ENCODE measurements around the gene CMTM1.

CMTM1 gene

GRCh38 chr16:66548068-66548467 lies 18.2 kb upstream of the CMTM1 start:
- no peak for TF ChIP-seq CTCF (conservative IDR thresholded peaks at IDR 0.05; ENCODE audit: low read depth, low read length)
- no peak overlapping the region for H3K4me3 ChIP-seq (ENCODE audit: low read length)

GRCh38 chr16:66548868-66549267 lies 17.4 kb upstream of the CMTM1 start:
- no peak for DNase-seq (ENCODE audit: low read depth)
- H3K4me3 ChIP-seq (ENCODE audit: low read length): peak overlapping the region; percentile 70
- TF ChIP-seq CTCF (conservative IDR thresholded peaks at IDR 0.05; ENCODE audit: low read depth, low read length): no peak

More at GRCh38 chr16:66548068-66548467, 18.2 kb upstream of the CMTM1 start:
- DNase-seq (ENCODE audit: low read depth): no peak

- DNase-seq (ENCODE audit: low read depth): no peak
- H3K4me3 ChIP-seq (ENCODE audit: low read length): peak within 1 kb of the TSS; percentile 70
- peak; percentile 31 for TF ChIP-seq CTCF (conservative IDR thresholded peaks at IDR 0.05; ENCODE audit: low read depth, low read length)
These were observed 16.7 kb upstream of the CMTM1 start, which contains the start of gene TK2 for GRCh38 chr16:66549284-66550131. Gene TK2 (minus strand): TSS chr16:66550122. CDS start chr16:66550061, 61 bp downstream.

GRCh38 chr16:66551348-66551759 lies 14.9 kb upstream of the CMTM1 start:
- H3K4me3 ChIP-seq (ENCODE audit: low read length): no peak overlapping the region
- peak; percentile 36 for TF ChIP-seq CTCF (conservative IDR thresholded peaks at IDR 0.05; ENCODE audit: low read depth, low read length)
- no peak for DNase-seq (ENCODE audit: low read depth)

GRCh38 chr16:66551788-66552285 lies 14.4 kb upstream of the CMTM1 start:
- DNase-seq (ENCODE audit: low read depth): no peak
- TF ChIP-seq CTCF (conservative IDR thresholded peaks at IDR 0.05; ENCODE audit: low read depth, low read length): no peak
- peak overlapping the region; percentile 67 for H3K4me3 ChIP-seq (ENCODE audit: low read length)

- no peak for DNase-seq (ENCODE audit: low read depth)
- H3K4me3 ChIP-seq (ENCODE audit: low read length): peak within 1 kb of the TSS; percentile 67
- TF ChIP-seq CTCF (conservative IDR thresholded peaks at IDR 0.05; ENCODE audit: low read depth, low read length): no peak
These were observed 13.7 kb upstream of the CMTM1 start, which contains the start of gene CKLF for GRCh38 chr16:66552286-66553177. Gene CKLF (plus strand): TSS chr16:66552576. CDS start chr16:66552716, 140 bp downstream.

All from retinal pigment epithelial cell (primary cell).